ENCODE measurements around the gene CRMP1. TPM values are rescaled to one million over a fixed set of nuclear protein-coding genes. Genes with fewer than 3 reads are reported as not detected.
"Not testable (repeated sequence)": the region's sequence is repeated elsewhere in the genome, so short reads cannot be mapped to it uniquely, and the experiment has no call there.

Gene CRMP1
- total and polyA plus RNA-seq, 2 of the 8 experiments (the other 6 are each of a cell fraction or from before 2014, with no cell fraction given): 120 to 131 TPM

DNA sequence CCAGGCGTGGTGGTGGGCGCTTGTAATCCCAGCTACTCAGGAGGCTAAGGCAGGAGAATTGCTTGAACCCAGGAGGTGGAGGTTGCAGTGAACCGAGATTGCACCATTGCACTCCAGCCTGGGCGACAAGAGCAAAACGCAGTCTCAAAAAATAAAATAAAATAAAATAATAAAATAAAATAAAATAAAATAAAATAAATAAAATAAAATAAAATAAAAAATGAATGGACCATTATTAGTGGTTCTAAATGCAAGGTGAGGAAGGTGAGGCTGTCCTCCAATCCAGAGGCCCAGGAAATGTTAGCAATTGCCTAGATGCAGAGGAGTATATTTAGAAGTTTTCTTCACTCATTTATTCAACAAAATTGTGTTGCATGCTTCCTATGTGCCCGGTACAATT is 55.4 kb downstream of the CRMP1 start:
- not testable (repeated sequence) for H2AFZ ChIP-seq (ENCODE audit: low read length); H3K27me3 ChIP-seq (replicated peaks in 1 of 4; ENCODE audit: control insufficient read depth in 3 of 4, extremely low read depth in 1 of 4, insufficient read depth in 3 of 4, low read length in 3 of 4); H3K18ac ChIP-seq (ENCODE audit: extremely low read depth, low read length); H3K56ac ChIP-seq (replicated peaks; ENCODE audit: insufficient read length, low read depth, low read length); H3K9me3 ChIP-seq (ENCODE audit: insufficient read depth in 2 of 2, low read depth in 1 of 2, low read length in 1 of 2); H3K14ac ChIP-seq (ENCODE audit: insufficient read length); H3K23ac ChIP-seq (ENCODE audit: insufficient read length); H2BK15ac ChIP-seq (ENCODE audit: low read length); H3K4me2 ChIP-seq (ENCODE audit: insufficient read depth in 1 of 2, low read depth in 2 of 2, low read length in 2 of 2); H3K4me1 ChIP-seq (replicated peaks in 1 of 4; ENCODE audit: control insufficient read depth in 3 of 4, insufficient read depth in 4 of 4, low read length in 3 of 4); H4K8ac ChIP-seq (ENCODE audit: extremely low read depth, insufficient read depth, low read length); H4K20me1 ChIP-seq (replicated peaks in 1 of 2; ENCODE audit: control insufficient read depth in 1 of 2, insufficient read depth in 2 of 2, low read length in 2 of 2); H2BK5ac ChIP-seq (ENCODE audit: low read depth, low read length); H3K23me2 ChIP-seq (ENCODE audit: low read depth, low read length); H3K9ac ChIP-seq (replicated peaks in 1 of 4; ENCODE audit: extremely low read depth in 1 of 4, low read depth in 3 of 4, low read length in 3 of 4); FAIRE-seq; H3K4ac ChIP-seq (replicated peaks; ENCODE audit: insufficient read length, low read depth, low read length); H4K91ac ChIP-seq (replicated peaks; ENCODE audit: insufficient read length, low read length); H3K4me3 ChIP-seq (ENCODE audit: extremely low read depth in 1 of 4, insufficient read depth in 2 of 4, low read depth in 3 of 4, low read length in 4 of 4); H4K5ac ChIP-seq (ENCODE audit: insufficient read length, low read depth, low read length); DNase-seq (ENCODE audit: low read depth in 1 of 2, low spot score in 2 of 2); H2BK12ac ChIP-seq (ENCODE audit: low read depth, low read length); H2BK20ac ChIP-seq (ENCODE audit: low read length); H3K79me2 ChIP-seq (ENCODE audit: control insufficient read depth in 1 of 2, insufficient read depth in 2 of 2, low read length in 2 of 2); H2BK120ac ChIP-seq (replicated peaks; ENCODE audit: low read depth, low read length); H3K27ac ChIP-seq (ENCODE audit: low read depth, low read length); H3K79me1 ChIP-seq (ENCODE audit: low read depth, low read length); H2AK5ac ChIP-seq (ENCODE audit: low read depth, low read length)
- CTCF ChIA-PET (ENCODE audit: partially characterized antibody): interaction anchor here (0.7 to 4.0 kb wide), 3 partner anchors 14 to 97 kb away, joined by 4 to 21 read pairs (median 4); no protein-coding TSS in a partner anchor
- POLR2A ChIA-PET (ENCODE audit: partially characterized antibody): interaction anchor here (0.6 kb wide), 1 partner anchor 114 kb away, joined by 3 read pairs; no protein-coding TSS in a partner anchor
- 92% methylated on average over 4 of the region's 6 CpGs; no CpG with 5 or more reads in 1 of the 2 experiments for WGBS, 2 experiments (ENCODE audit: extremely low coverage in 1 of 2, insufficient coverage in 1 of 2, insufficient read length in 1 of 2, insufficient replicate concordance in 2 of 2, low coverage in 1 of 2, low lambda C conversion rate in 2 of 2, missing lambda C conversion rate in 1 of 2)
- H3K36me3 ChIP-seq (ENCODE audit: control insufficient read depth in 2 of 4, insufficient read depth in 4 of 4, low read length in 3 of 4): peaks cover 12 to 56% (median 48%) of the 10 kb centered on the region in 4 experiments

All from H1 (cell line).